HG02840 (cell line): Measurements from ENCODE around the gene ABR.
"Not testable (repeated sequence)": the region's sequence is repeated elsewhere in the genome, so short reads cannot be mapped to it uniquely, and the experiment has no call there.

ENCODE experiments used
- ATAC-seq: cut with Tn5 transposase; IDR thresholded peaks from one replicate; pipeline ENCODE4 v1.9.1; 2021; ENCODE audit warnings: mild to moderate bottlenecking, moderate library complexity, moderate number of reproducible peaks; ENCODE audit not compliant: unreplicated experiment, low FRiP score

ABR gene

DNA sequence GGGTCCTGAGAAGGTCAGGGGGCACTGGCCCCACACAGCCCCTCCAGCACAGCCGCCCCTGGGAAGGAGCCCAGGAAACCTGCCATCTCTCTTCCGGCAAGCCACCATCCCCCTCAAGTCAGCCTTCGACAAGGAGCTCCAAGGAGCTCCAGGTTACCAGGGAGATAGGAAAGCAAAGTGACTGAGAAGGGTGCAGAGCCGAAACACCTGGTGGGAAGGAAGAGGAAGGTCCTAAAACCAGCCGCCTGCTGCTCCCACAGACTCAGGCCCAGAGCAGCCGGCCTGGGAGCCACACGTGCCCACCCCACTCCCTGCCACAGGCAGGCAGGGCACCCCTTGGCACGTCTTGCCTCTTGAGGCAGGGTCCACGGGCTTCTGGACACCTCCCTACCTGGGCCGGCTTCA, 102.2 kb downstream of the ABR start:
- no peak for ATAC-seq

GRCh38 chr17:1076982-1077302, 102.8 kb downstream of the ABR start:
- no peak for ATAC-seq

GRCh38 chr17:1076299-1076981, 103.3 kb downstream of the ABR start:
- ATAC-seq: no peak

GRCh38 chr17:1074886-1075605, 104.7 kb downstream of the ABR start:
- no peak for ATAC-seq

DNA sequence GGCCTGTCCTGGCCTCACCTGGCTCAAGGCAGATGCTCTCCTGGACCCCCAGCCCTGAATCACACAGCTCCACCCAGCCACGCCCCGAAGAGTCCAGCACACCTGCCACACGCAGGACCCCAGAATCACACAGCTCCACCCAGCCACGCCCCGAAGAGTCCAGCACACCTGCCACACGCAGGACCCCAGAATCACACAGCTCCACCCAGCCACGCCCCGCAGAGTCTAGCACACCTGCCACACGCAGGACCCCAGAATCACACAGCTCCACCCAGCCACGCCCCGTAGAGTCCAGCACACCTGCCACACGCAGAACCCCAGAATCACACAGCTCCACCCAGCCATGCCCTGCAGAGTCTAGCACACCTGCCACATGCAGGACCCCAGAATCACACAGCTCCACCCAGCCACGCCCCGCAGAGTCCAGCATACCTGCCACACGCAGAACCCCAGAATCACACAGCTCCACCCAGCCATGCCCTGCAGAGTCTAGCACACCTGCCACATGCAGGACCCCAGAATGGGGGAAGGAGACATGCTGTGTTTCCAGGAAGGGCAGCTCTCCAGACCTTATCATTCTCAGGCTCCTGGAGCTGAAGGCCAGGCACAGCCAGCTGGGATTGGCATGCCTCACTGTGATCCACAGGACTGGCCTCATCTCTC, 105.7 kb downstream of the ABR start:
- ATAC-seq: not testable (repeated sequence)

GRCh38 chr17:1073241-1073962, 106.4 kb downstream of the ABR start:
- ATAC-seq: no peak

- ATAC-seq: no peak
These were observed 107.2 kb downstream of the ABR start for GRCh38 chr17:1072551-1072961.

- no peak for ATAC-seq
These were observed 108.5 kb downstream of the ABR start for GRCh38 chr17:1071103-1071825.

- ATAC-seq: no peak
These were observed 109.4 kb downstream of the ABR start for GRCh38 chr17:1070411-1070810.

GRCh38 chr17:1069847-1070246, 109.9 kb downstream of the ABR start:
- ATAC-seq: no peak

GRCh38 chr17:1068356-1068755, 111.4 kb downstream of the ABR start:
- ATAC-seq: no peak

DNA sequence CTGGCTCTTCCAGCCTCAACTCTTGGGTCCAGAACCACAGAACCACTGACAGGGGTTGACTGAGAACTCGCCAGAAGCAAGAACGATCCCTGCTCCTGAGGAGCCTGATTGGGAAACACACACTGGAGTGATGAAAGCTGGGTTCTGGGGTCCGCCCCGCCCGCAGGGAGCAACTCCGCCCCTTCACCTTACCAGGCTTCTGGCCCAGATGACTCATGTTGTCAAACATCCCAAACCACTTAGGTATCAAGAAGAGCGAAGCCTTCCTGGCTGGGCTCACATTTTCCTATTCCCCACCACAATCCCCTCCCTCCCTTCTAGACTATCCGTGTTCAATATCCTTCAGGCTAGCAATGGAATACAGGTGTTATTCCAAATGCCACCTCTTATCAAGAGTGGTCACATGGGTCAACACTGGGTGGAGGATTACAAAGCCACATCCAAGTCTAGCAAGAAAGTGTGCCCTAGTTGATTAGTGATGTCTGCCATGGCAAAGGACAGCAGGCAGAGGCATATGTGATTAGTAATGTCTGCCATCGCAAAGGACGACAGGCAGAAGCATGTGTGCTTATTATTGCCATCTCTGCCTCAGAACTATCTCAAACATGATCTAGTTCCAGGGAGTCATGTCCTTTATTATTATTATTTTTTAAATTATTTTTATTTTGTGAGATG, 112.4 kb downstream of the ABR start:
- no peak for ATAC-seq

- not testable (repeated sequence) for ATAC-seq
These were observed 114.4 kb downstream of the ABR start for GRCh38 chr17:1065416-1065815.

DNA sequence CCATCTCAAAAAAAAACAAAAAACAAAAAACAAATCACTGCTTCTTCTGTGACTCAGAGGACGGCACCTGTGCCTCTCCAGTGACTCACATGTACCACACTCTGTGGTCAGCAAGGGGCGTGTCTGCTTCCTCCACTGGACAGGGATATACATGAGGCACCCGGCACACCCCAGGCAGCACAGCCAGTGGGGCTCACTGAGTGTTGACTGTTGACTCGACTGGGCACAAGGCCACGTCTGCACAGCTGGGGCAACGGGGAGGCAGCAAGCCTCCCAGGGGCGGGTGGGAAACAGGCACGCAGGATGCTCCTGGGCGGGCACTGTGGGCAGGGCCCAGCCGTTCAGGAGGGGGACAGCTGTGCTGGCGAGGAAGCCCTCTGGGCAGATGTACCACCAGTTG, 118.8 kb downstream of the ABR start:
- no peak for ATAC-seq

DNA sequence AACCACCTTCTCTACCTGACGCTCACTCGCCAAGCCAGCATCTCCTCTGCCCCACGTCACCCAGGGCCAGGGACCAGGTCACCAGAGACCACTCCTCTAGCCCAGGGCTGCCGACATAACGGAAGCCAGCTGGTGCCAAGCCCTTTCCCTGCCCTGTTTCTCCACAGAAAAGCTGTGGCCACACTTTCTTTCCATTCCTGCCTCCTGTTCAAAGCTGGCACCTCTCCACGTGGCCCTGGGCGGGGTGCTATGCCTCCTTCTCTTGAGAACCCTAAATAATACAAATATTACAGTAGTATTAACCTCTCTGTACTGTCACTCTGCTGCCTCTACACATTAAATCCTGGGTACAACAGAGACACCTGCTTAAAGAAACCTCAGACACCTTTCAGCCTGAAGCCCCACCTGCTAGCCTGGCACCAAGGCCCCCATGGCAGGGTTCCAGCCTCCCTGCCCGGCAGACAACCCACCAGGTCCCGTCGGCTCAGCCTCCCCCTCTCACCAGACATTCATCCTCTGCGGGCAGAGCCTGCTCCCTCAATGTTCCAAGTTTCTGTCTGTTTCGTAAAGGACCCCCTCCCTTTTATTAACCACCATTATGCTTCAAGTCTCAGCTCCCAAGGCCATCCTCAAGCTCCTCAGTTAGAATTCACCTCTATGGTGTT, 120.5 kb downstream of the ABR start:
- ATAC-seq: no peak

DNA sequence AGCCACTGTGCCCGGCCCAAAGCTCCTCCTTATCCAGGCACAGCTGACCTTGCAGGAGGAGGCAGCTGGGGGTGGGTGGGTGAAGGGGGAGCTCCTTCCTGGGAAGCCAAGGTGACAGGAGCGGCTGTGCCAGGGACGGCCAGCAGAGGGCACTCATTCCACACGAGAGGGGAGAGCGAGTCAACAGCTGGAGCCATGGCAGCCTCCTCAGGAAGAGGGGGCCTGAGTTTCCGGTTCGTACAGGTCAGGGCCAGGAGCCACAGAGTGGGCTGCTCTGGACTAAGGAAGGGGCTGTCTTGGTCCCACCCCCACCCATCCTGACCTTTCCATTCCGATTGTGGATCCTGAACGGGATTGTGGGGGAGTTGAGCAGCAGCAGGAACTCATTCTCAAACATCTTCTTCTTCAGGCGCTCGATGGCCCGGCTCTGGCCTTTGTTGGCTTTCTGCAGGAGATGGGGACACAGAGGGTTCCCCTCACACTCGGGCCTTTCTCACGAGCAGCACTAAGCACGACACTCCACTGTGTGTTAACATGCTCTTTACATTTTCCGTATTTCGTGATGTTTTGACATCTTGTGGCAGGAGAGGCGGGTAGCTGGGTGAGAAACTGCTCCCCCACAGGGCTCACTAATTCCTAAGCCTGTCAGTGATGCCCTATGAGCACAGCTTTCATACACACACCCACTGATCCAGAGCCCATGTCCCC, 121.2 kb downstream of the ABR start:
- ATAC-seq: no peak

DNA sequence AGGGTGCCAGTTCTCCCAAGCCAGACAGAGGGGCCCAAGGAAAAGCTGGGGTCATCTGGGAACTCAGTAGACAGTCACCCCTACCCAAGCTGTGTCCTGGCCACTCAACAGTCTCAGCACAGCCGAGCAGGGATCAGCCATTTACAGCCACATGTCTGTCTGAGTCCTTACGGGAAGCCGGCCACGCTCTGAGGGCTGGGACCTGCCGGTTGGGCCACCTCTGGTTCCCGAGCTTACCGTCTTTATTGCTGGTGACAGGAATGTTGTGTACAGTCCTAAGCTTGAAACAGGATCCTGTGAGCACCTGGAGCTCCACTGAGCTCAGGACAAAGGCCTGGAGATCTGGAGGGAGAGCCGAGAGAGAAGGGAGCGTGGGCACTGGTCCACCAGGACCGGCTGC, 123.0 kb downstream of the ABR start:
- ATAC-seq: no peak

- no peak for ATAC-seq
These were observed 123.8 kb downstream of the ABR start for GRCh38 chr17:1055751-1056645.
